NCI-H1092 treated with DMSO at 0.1 percent for 48 hours (cell line): Measurements from ENCODE around the gene DDI1.

Experiments
- DNase-seq: peaks from one replicate; lab custom pipeline; 2025; lab: John Stamatoyannopoulos, UW

DDI1 gene

GRCh38 chr11:104036588-104036987 lies at the start of gene DDI1:
TSS of gene DDI1 (plus strand) at chr11:104036640. CDS start at chr11:104036823, 183 bp downstream.
- DNase-seq: no peak

GRCh38 chr11:103987629-103988594 lies 48.5 kb upstream of the DDI1 start:
- no peak for DNase-seq

GRCh38 chr11:103988595-103988969 lies 47.9 kb upstream of the DDI1 start:
- DNase-seq: no peak

- DNase-seq: no peak
Measured at GRCh38 chr11:103993507-103993906, 42.9 kb upstream of the DDI1 start.

- DNase-seq: no peak
Measured at GRCh38 chr11:103994094-103994493, 42.3 kb upstream of the DDI1 start.

GRCh38 chr11:103994518-103994917 lies 41.9 kb upstream of the DDI1 start:
- DNase-seq: no peak

- DNase-seq: no peak
Measured at GRCh38 chr11:103995896-103996295, 40.5 kb upstream of the DDI1 start.

GRCh38 chr11:103997082-103997481 lies 39.4 kb upstream of the DDI1 start:
- no peak for DNase-seq

- DNase-seq: no peak
Measured at GRCh38 chr11:103998826-103999508, 37.5 kb upstream of the DDI1 start.

GRCh38 chr11:104000798-104001197 lies 35.6 kb upstream of the DDI1 start:
- DNase-seq: no peak

- DNase-seq: no peak
Measured at GRCh38 chr11:104001561-104002056, 34.8 kb upstream of the DDI1 start.

GRCh38 chr11:104003491-104003890 lies 32.9 kb upstream of the DDI1 start:
- DNase-seq: no peak

- no peak for DNase-seq
Measured at GRCh38 chr11:104005234-104005855, 31.1 kb upstream of the DDI1 start.

- no peak for DNase-seq
Measured at GRCh38 chr11:104009744-104010143, 26.7 kb upstream of the DDI1 start.

GRCh38 chr11:104011044-104011443 lies 25.4 kb upstream of the DDI1 start:
- no peak for DNase-seq

- DNase-seq: no peak
Measured at GRCh38 chr11:104015649-104016415, 20.6 kb upstream of the DDI1 start.

- DNase-seq: no peak
Measured at GRCh38 chr11:104024572-104024971, 11.9 kb upstream of the DDI1 start.

- no peak for DNase-seq
Measured at GRCh38 chr11:104028476-104029263, 7.8 kb upstream of the DDI1 start.

GRCh38 chr11:104033134-104033533 lies 3.3 kb upstream of the DDI1 start:
- DNase-seq: no peak

GRCh38 chr11:104033561-104033960 lies 2.9 kb upstream of the DDI1 start:
- no peak for DNase-seq

- DNase-seq: no peak
Measured at GRCh38 chr11:104036995-104037394, 555 bp downstream of the DDI1 start.
